Neural cell (in vitro differentiated cells): ENCODE results near the gene CRACDL. TPM values are rescaled to one million over a fixed set of nuclear protein-coding genes. Genes with fewer than 3 reads are reported as not detected.

Source experiments
- H2AFZ ChIP-seq: fragments of 200-600, 300-800 bp; sonication (generic), shearing (Covaris generic); 2 replicates; pipeline ENCODE4 v1.6.0; 2014; ENCODE audit warnings: low read depth, mild to moderate bottlenecking, antibody characterized with exemption, low read length, moderate library complexity
- H3F3A ChIP-seq: fragments of 200-600 bp; shearing (Covaris generic); 2 replicates; pipeline ENCODE4 v1.6.1; 2016; ENCODE audit warnings: mild to moderate bottlenecking, moderate library complexity, mixed read lengths, antibody characterized with exemption, low read length; ENCODE audit not compliant: insufficient read depth, poor library complexity, severe bottlenecking
- H3K27ac ChIP-seq: fragments of 200-600, 300-800 bp; sonication (generic), shearing (Covaris generic); 2 replicates; pipeline ENCODE4 v1.5.1; 2014; ENCODE audit warnings: mild to moderate bottlenecking, low read length, moderate library complexity
- H3K27me3 ChIP-seq: fragments of 300-800, 200-600 bp; sonication (generic), shearing (Covaris generic); 2 replicates; pipeline ENCODE4 v1.6.0; 2014; ENCODE audit warnings: mild to moderate bottlenecking, low read depth, low read length, moderate library complexity; ENCODE audit not compliant: insufficient read depth
- H3K36me3 ChIP-seq: fragments of 300-800, 200-600 bp; sonication (generic), shearing (Covaris generic); 2 replicates; pipeline ENCODE4 v1.5.1; 2014; ENCODE audit warnings: mild to moderate bottlenecking, antibody characterized with exemption, low read length, moderate library complexity; ENCODE audit not compliant: insufficient read depth
- H3K4me2 ChIP-seq: fragments of 300-800, 200-600 bp; sonication (generic), shearing (Covaris generic); 2 replicates; pipeline ENCODE4 v1.6.0; 2014; ENCODE audit warnings: mild to moderate bottlenecking, low read length
- H3K4me3 ChIP-seq: fragments of 300-800, 200-600 bp; sonication (generic), shearing (Covaris generic); 2 replicates; pipeline ENCODE4 v1.5.1; 2014; ENCODE audit warnings: mild to moderate bottlenecking, low read length, moderate library complexity
- H3K79me2 ChIP-seq: fragments of 200-600 bp; shearing (Covaris generic); replicated peaks from 2 replicates; pipeline ENCODE4 v1.6.0; 2014; ENCODE audit warnings: mild to moderate bottlenecking, low read length, moderate library complexity; ENCODE audit not compliant: insufficient read depth
- H3K9ac ChIP-seq: fragments of 300-800, 200-600 bp; sonication (generic), shearing (Covaris generic); 2 replicates; pipeline ENCODE4 v1.6.1; 2016; ENCODE audit warnings: mild to moderate bottlenecking, low read length, mixed read lengths
- H3K9me2 ChIP-seq: fragments of 200-600 bp; shearing (Covaris generic); 2 replicates; pipeline ENCODE4 v1.6.1; 2016; ENCODE audit warnings: mild to moderate bottlenecking, low read length, mixed read lengths; ENCODE audit not compliant: insufficient read depth
- H3K9me3 ChIP-seq: fragments of 200-600, 300-800 bp; sonication (generic), shearing (Covaris generic); 2 replicates; pipeline ENCODE4 v1.6.1; 2016; ENCODE audit warnings: mild to moderate bottlenecking, mixed run types, low read length, moderate library complexity, mixed read lengths
- H4K20me1 ChIP-seq: fragments of 200-600 bp; shearing (Covaris generic); 2 replicates; pipeline ENCODE4 v1.6.1; 2016; ENCODE audit warnings: mild to moderate bottlenecking, mixed run types; ENCODE audit not compliant: insufficient read depth
- EP300 ChIP-seq: fragments of 450-650 bp; conservative IDR thresholded peaks from 2 replicates; pipeline ENCODE4 v1.6.1; 2014; ENCODE audit warnings: antibody characterized with exemption, mild to moderate bottlenecking, moderate library complexity; ENCODE audit not compliant: poor library complexity, severe bottlenecking
- EZH2 ChIP-seq: fragments of 200-600, 300-800 bp; shearing (Covaris generic), sonication (generic); IDR thresholded peaks from 2 replicates; pipeline ENCODE4 v1.6.1; 2014; ENCODE audit warnings: antibody characterized with exemption, low read length, borderline replicate concordance, mild to moderate bottlenecking; ENCODE audit not compliant: insufficient read depth, poor library complexity, severe bottlenecking
- MXI1 ChIP-seq: fragments of 450-650 bp; conservative IDR thresholded peaks from 2 replicates; pipeline ENCODE4 v1.6.1; 2014; ENCODE audit warnings: antibody characterized with exemption, mild to moderate bottlenecking; ENCODE audit not compliant: poor library complexity, severe bottlenecking
- POLR2AphosphoS5 ChIP-seq: IDR thresholded peaks from 2 replicates; pipeline ENCODE4 v1.6.1; 2012
- RAD21 ChIP-seq: fragments of 450-650 bp; conservative IDR thresholded peaks from 2 replicates; pipeline ENCODE4 v1.6.1; 2014; ENCODE audit warnings: antibody characterized with exemption, mild to moderate bottlenecking, moderate library complexity
- REST ChIP-seq: IDR thresholded peaks from 2 replicates; pipeline ENCODE4 v1.6.1; 2012; ENCODE audit warnings: borderline replicate concordance
- SMC3 ChIP-seq: fragments of 450-650 bp; conservative IDR thresholded peaks from 2 replicates; pipeline ENCODE4 v1.6.1; 2014; ENCODE audit warnings: antibody characterized with exemption, mild to moderate bottlenecking, moderate library complexity; ENCODE audit not compliant: poor library complexity
- TAF1 ChIP-seq: IDR thresholded peaks from 2 replicates; pipeline ENCODE4 v1.6.1; 2012; ENCODE audit warnings: low read depth
- polyA plus RNA-seq: library from polyadenylated mRNA; depleted of rRNA; stranded (reverse); fragments of >200 nt; gene quantifications from 2 replicates; pipeline ENCODE4 v1.2.3, GENCODE V29; 2014
- TF ChIP-seq, protein P1 (sequence below): fragments of 450-650 bp; IDR thresholded peaks from 2 replicates; pipeline ENCODE4 v1.5.1; 2014; ENCODE audit warnings: antibody characterized with exemption, mild to moderate bottlenecking, moderate library complexity; ENCODE audit not compliant: poor library complexity, severe bottlenecking

CRACDL gene
- polyA plus RNA-seq, 1 donor from 2014 or later: 0.85 TPM

GRCh38 chr2:98937906-98938305 lies 1.9 kb upstream of the CRACDL start:
- TF ChIP-seq TAF1 (no peak), REST (no peak), RAD21 (no peak), SMC3 (no peak), POLR2AphosphoS5 (no peak), MXI1 (no peak), EZH2 (no peak), EP300 (no peak)
- TF ChIP-seq, protein P1, sequence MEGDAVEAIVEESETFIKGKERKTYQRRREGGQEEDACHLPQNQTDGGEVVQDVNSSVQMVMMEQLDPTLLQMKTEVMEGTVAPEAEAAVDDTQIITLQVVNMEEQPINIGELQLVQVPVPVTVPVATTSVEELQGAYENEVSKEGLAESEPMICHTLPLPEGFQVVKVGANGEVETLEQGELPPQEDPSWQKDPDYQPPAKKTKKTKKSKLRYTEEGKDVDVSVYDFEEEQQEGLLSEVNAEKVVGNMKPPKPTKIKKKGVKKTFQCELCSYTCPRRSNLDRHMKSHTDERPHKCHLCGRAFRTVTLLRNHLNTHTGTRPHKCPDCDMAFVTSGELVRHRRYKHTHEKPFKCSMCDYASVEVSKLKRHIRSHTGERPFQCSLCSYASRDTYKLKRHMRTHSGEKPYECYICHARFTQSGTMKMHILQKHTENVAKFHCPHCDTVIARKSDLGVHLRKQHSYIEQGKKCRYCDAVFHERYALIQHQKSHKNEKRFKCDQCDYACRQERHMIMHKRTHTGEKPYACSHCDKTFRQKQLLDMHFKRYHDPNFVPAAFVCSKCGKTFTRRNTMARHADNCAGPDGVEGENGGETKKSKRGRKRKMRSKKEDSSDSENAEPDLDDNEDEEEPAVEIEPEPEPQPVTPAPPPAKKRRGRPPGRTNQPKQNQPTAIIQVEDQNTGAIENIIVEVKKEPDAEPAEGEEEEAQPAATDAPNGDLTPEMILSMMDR: no peak
- H3K4me3 ChIP-seq: no peak overlapping the region
- no peak overlapping the region for H3K4me2 ChIP-seq
- no peaks in the 10 kb centered on the region for H3K9me2 ChIP-seq
- H3K27ac ChIP-seq: no peak overlapping the region
- H3F3A ChIP-seq: no peaks in the 10 kb centered on the region
- no peaks in the 10 kb centered on the region for H3K36me3 ChIP-seq
- H3K9me3 ChIP-seq: no peaks in the 10 kb centered on the region
- H4K20me1 ChIP-seq: no peaks in the 10 kb centered on the region
- H2AFZ ChIP-seq: no peak overlapping the region
- peaks cover 56% of the 10 kb centered on the region for H3K27me3 ChIP-seq
- H3K79me2 ChIP-seq: no peaks in the 10 kb centered on the region
- no peak overlapping the region for H3K9ac ChIP-seq

GRCh38 chr2:98936353-98937351 lies 627 bp upstream of the CRACDL start:
- H3K79me2 ChIP-seq: no peaks in the 10 kb centered on the region
- H3K27ac ChIP-seq: no peak overlapping the region
- no peaks in the 10 kb centered on the region for H3F3A ChIP-seq
- peaks cover 56% of the 10 kb centered on the region for H3K27me3 ChIP-seq
- H3K36me3 ChIP-seq: no peaks in the 10 kb centered on the region
- TF ChIP-seq EP300 (no peak), RAD21 (peak; percentile 20), EZH2 (no peak)
- TF ChIP-seq, protein P1: peak; percentile 48
- no peaks in the 10 kb centered on the region for H3K9me2 ChIP-seq
- H4K20me1 ChIP-seq: no peaks in the 10 kb centered on the region
- peak overlapping the region; percentile 62 for H3K4me3 ChIP-seq
- H3K4me2 ChIP-seq: no peak overlapping the region
- no peaks in the 10 kb centered on the region for H3K9me3 ChIP-seq
- H2AFZ ChIP-seq: no peak overlapping the region
- H3K9ac ChIP-seq: peak overlapping the region; percentile 41
